H9 (cell line): ENCODE measurements around the gene ADGRL3. TPM values are rescaled to one million over a fixed set of nuclear protein-coding genes. Genes with fewer than 3 reads are reported as not detected.

ENCODE experiments used
- DNase-seq: peaks from one replicate; pipeline ENCODE4 v3.0.0-alpha.2; 2017
- H2AFZ ChIP-seq: one replicate; pipeline ENCODE4 v1.6.1; 2013; ENCODE audit warnings: mild to moderate bottlenecking, low read length, control low read depth, moderate library complexity
- H2AK5ac ChIP-seq: 2 replicates; pipeline ENCODE4 v1.6.1; 2013; ENCODE audit warnings: low read length, control low read depth, mixed read lengths; ENCODE audit not compliant: insufficient read length
- H2BK120ac ChIP-seq: one replicate; pipeline ENCODE4 v1.6.1; 2013; ENCODE audit warnings: low read depth, mild to moderate bottlenecking, low read length, control low read depth, inconsistent platforms; ENCODE audit not compliant: poor library complexity, severe bottlenecking
- H2BK12ac ChIP-seq: 2 replicates; pipeline ENCODE4 v1.6.1; 2013; ENCODE audit warnings: low read length, control low read depth, mixed read lengths, low read depth; ENCODE audit not compliant: insufficient read length
- H2BK15ac ChIP-seq: 2 replicates; pipeline ENCODE4 v1.6.1; 2013; ENCODE audit warnings: low read depth, low read length, control low read depth
- H2BK20ac ChIP-seq: one replicate; pipeline ENCODE4 v1.6.1; 2013; ENCODE audit warnings: low read depth, mild to moderate bottlenecking, low read length, control low read depth, inconsistent platforms; ENCODE audit not compliant: poor library complexity, severe bottlenecking
- H2BK5ac ChIP-seq: 2 replicates; pipeline ENCODE4 v1.6.1; 2013; ENCODE audit warnings: low read length, control low read depth, mixed read lengths; ENCODE audit not compliant: insufficient read length
- H3K14ac ChIP-seq: 2 replicates; pipeline ENCODE4 v1.6.1; 2013; ENCODE audit warnings: low read length, control low read depth; ENCODE audit not compliant: insufficient read depth
- H3K18ac ChIP-seq: 2 replicates; pipeline ENCODE4 v1.6.1; 2013; ENCODE audit warnings: low read depth, mild to moderate bottlenecking, mixed read lengths, low read length, control low read depth; ENCODE audit not compliant: insufficient read length
- H3K23ac ChIP-seq: 2 replicates; pipeline ENCODE4 v1.6.1; 2013; ENCODE audit warnings: low read length, control low read depth, mixed read lengths, low read depth; ENCODE audit not compliant: insufficient read length
- H3K23me2 ChIP-seq: 2 replicates; pipeline ENCODE4 v1.6.1; 2013; ENCODE audit warnings: low read depth, mild to moderate bottlenecking, mixed read lengths, low read length, control low read depth; ENCODE audit not compliant: insufficient read length, poor library complexity, severe bottlenecking
- H3K27ac ChIP-seq: 2 replicates; pipeline ENCODE4 v1.5.1; 2013; ENCODE audit warnings: low read length, control low read depth, mixed read lengths, low read depth; ENCODE audit not compliant: insufficient read length
- H3K27me3 ChIP-seq: 2 replicates; pipeline ENCODE4 v1.6.1; 2013; ENCODE audit warnings: low read length, control low read depth, inconsistent platforms; ENCODE audit not compliant: insufficient read depth
- H3K4ac ChIP-seq: 2 replicates; pipeline ENCODE4 v1.6.1; 2013; ENCODE audit warnings: low read depth, mild to moderate bottlenecking, control low read depth, inconsistent platforms, low read length, moderate library complexity
- H3K4me1 ChIP-seq: 2 replicates; pipeline ENCODE4 v1.6.1; 2013; ENCODE audit warnings: low read length, control low read depth, inconsistent platforms; ENCODE audit not compliant: insufficient read depth
- H3K4me2 ChIP-seq: 2 replicates; pipeline ENCODE4 v1.6.1; 2013; ENCODE audit warnings: low read length, control low read depth, mixed read lengths; ENCODE audit not compliant: insufficient read length, insufficient read depth
- H3K56ac ChIP-seq: 2 replicates; pipeline ENCODE4 v1.6.1; 2013; ENCODE audit warnings: low read depth, mild to moderate bottlenecking, mixed read lengths, low read length, control low read depth; ENCODE audit not compliant: insufficient read length
- H3K79me1 ChIP-seq: 2 replicates; pipeline ENCODE4 v1.6.1; 2013; ENCODE audit warnings: low read depth, mild to moderate bottlenecking, moderate library complexity, low read length, control low read depth, inconsistent platforms; ENCODE audit not compliant: insufficient read depth, poor library complexity, severe bottlenecking
- H3K79me2 ChIP-seq: 2 replicates; pipeline ENCODE4 v1.6.1; 2013; ENCODE audit warnings: low read length, control low read depth, inconsistent platforms; ENCODE audit not compliant: insufficient read depth
- H3K9ac ChIP-seq: 2 replicates; pipeline ENCODE4 v1.6.1; 2013; ENCODE audit warnings: low read length, control low read depth, mixed read lengths; ENCODE audit not compliant: insufficient read length; ENCODE audit errors: extremely low read depth
- H3K9me3 ChIP-seq: one replicate; pipeline ENCODE4 v1.6.1; 2013; ENCODE audit warnings: low read depth, low read length, inconsistent platforms; ENCODE audit not compliant: control insufficient read depth
- H3T11ph ChIP-seq: one replicate; pipeline ENCODE4 v1.6.1; 2013; ENCODE audit warnings: mild to moderate bottlenecking, low read length, control low read depth, inconsistent platforms
- H4K20me1 ChIP-seq: one replicate; pipeline ENCODE4 v1.6.1; 2013; ENCODE audit not compliant: control insufficient read depth, insufficient read length, insufficient read depth
- H4K5ac ChIP-seq: 2 replicates; pipeline ENCODE4 v1.6.1; 2013; ENCODE audit warnings: low read depth, mild to moderate bottlenecking, mixed read lengths, low read length, control low read depth; ENCODE audit not compliant: insufficient read length
- H4K8ac ChIP-seq: replicated peaks from 2 replicates; pipeline ENCODE4 v1.6.1; 2013; ENCODE audit warnings: low read length, control low read depth, mixed read lengths, low read depth; ENCODE audit not compliant: insufficient read length
- H4K91ac ChIP-seq: 2 replicates; pipeline ENCODE4 v1.6.1; 2013; ENCODE audit warnings: low read depth, mild to moderate bottlenecking, moderate library complexity, mixed read lengths, low read length, control low read depth; ENCODE audit not compliant: insufficient read length
- H3K27ac Mint-ChIP-seq, 3 experiments: 2 replicates in 2 of 3; 3 replicates in 1 of 3; pipeline ENCODE4 v1.8.0; 2020 to 2021; ENCODE audit warnings: mixed read lengths in 3 of 3, mild to moderate bottlenecking in 1 of 3, moderate library complexity in 1 of 3
- H3K27me3 Mint-ChIP-seq: 2 replicates; pipeline ENCODE4 v1.8.0; 2021; ENCODE audit warnings: low read depth, mild to moderate bottlenecking, moderate library complexity, mixed read lengths
- H3K36me3 Mint-ChIP-seq, 3 experiments: 2 replicates in 2 of 3; 3 replicates in 1 of 3; pipeline ENCODE4 v1.8.0; 2020 to 2021; ENCODE audit warnings: low read depth in 3 of 3, mixed read lengths in 3 of 3; ENCODE audit not compliant: insufficient read depth in 1 of 3
- H3K4me1 Mint-ChIP-seq, 2 experiments: 2 replicates each; pipeline ENCODE4 v1.8.0; 2020; ENCODE audit warnings: mixed read lengths in 2 of 2
- H3K4me3 Mint-ChIP-seq, 2 experiments: 2 replicates in 1 of 2; 3 replicates in 1 of 2; pipeline ENCODE4 v1.8.0; 2020 to 2021; ENCODE audit warnings: mild to moderate bottlenecking in 2 of 2, mixed read lengths in 2 of 2, moderate library complexity in 1 of 2
- H3K9me3 Mint-ChIP-seq, 2 experiments: 2 replicates in 1 of 2; 3 replicates in 1 of 2; pipeline ENCODE4 v1.8.0; 2020; ENCODE audit warnings: mild to moderate bottlenecking in 2 of 2, mixed read lengths in 2 of 2, moderate library complexity in 1 of 2
- CTCF ChIP-seq: fragments of 200-600 bp; sonication (generic); conservative IDR thresholded peaks from 3 replicates; pipeline ENCODE4 v1.8.0; 2021; ENCODE audit warnings: antibody characterized with exemption, mild to moderate bottlenecking
- WGBS: extraction: QIAGEN DNeasy Blood & Tissue Kit; methylation state at CpG from one replicate; pipeline ENCODE4 v1.1.7; 2013; ENCODE audit warnings: missing lambda C conversion rate, low lambda C conversion rate, mixed read lengths; ENCODE audit not compliant: insufficient read length; ENCODE audit errors: extremely low coverage; 5-methylcytosine and 5-hydroxymethylcytosine counted together
- total RNA-seq: library from RNA; stranded (reverse); gene quantifications from 2 replicates; pipeline ENCODE4 v1.2.1, GENCODE V29; 2021

ADGRL3 gene
- total RNA-seq, 1 experiment from 2014 or later, result 5.9 TPM

- no peak overlapping the region for H3T11ph ChIP-seq
- no peak overlapping the region for H3K23ac ChIP-seq
- H2BK120ac ChIP-seq, result no peak overlapping the region
- peaks cover 30 to 34% of the 10 kb centered on the region in 2 experiments for H3K4me1 Mint-ChIP-seq
- no peak overlapping the region for H2AFZ ChIP-seq
- TF ChIP-seq CTCF, result no peak
- H2BK20ac ChIP-seq, result no peak overlapping the region
- no peak overlapping the region for H2AK5ac ChIP-seq
- H3K27me3 ChIP-seq, result no peaks in the 10 kb centered on the region
- H3K27ac Mint-ChIP-seq, result no peak overlapping the region
- no peak overlapping the region for H4K5ac ChIP-seq
- H3K4ac ChIP-seq, result no peak overlapping the region
- no peak overlapping the region for H3K18ac ChIP-seq
- no peak overlapping the region for H3K56ac ChIP-seq
- H3K23me2 ChIP-seq, result no peaks in the 10 kb centered on the region
- H2BK15ac ChIP-seq, result no peak overlapping the region
- H2BK5ac ChIP-seq, result no peak overlapping the region
- H3K9ac ChIP-seq, result no peak overlapping the region
- no peak overlapping the region for H3K27ac ChIP-seq
- no peak overlapping the region for H4K91ac ChIP-seq
- no peak overlapping the region for H2BK12ac ChIP-seq
- no CpG with 5 or more reads among the region's 3 CpGs for WGBS
- H3K9me3 ChIP-seq, result no peaks in the 10 kb centered on the region
- no peak overlapping the region for H3K4me3 Mint-ChIP-seq
- H3K9me3 Mint-ChIP-seq, result 0 out of 5 replicates have a peak, but pooled peaks cover 0 to 2% of the 10 kb centered on the region in 2 experiments
- no peaks in the 10 kb centered on the region for H3K27me3 Mint-ChIP-seq
- peaks cover 5% of the 10 kb centered on the region; the same call in 1 of the 2 replicates for H3K4me1 ChIP-seq
- peaks cover 0 to 10% (median 0%) of the 10 kb centered on the region in 3 experiments; a peak in 2 of 7 replicates for H3K36me3 Mint-ChIP-seq
- H3K14ac ChIP-seq, result no peak overlapping the region
- H3K4me2 ChIP-seq, result no peak overlapping the region
- no peaks in the 10 kb centered on the region for H4K20me1 ChIP-seq
- no peak overlapping the region for H4K8ac ChIP-seq
- H3K79me1 ChIP-seq, result no peaks in the 10 kb centered on the region
- no peak for DNase-seq
- H3K79me2 ChIP-seq, result no peaks in the 10 kb centered on the region
Observed at GRCh38 chr4:61919561-61919960, 719.4 kb downstream of the ADGRL3 start.
